ENCODE data around the gene ZNF487. TPM values are rescaled to one million over a fixed set of nuclear protein-coding genes. Genes with fewer than 3 reads are reported as not detected.

Gene ZNF487
- total RNA-seq, 1 donor from 2014 or later: 7.1 TPM

DNA sequence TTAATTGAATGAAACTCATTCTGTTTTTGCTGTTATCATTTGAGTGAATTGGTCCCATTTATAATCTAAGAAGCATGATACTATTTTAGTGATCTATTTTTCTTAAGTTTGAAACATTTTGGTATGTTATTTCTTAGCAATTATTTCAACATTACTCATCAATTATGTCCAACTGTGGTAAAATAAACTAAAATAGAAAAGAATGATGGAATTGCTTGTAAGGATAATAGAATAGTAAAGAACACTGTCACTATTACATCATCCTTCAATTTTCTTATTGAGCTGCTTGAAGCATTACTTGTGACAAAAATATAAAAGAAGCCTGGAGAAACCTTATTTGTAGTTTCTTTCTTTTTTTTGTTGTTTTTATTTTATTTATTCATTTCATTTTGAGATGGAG lies 42.4 kb downstream of the ZNF487 start:
- Mint-ChIP-seq H3K9me3 (ENCODE audit: low read depth) (peaks cover 16% of the 10 kb centered on the region), H3K27ac (no peak overlapping the region), H3K27me3 (no peaks in the 10 kb centered on the region), H3K36me3 (ENCODE audit: insufficient read depth) (peaks cover 17% of the 10 kb centered on the region), H3K4me3 (ENCODE audit: low read depth) (no peak overlapping the region), H3K4me1 (ENCODE audit: low read depth) (no peaks in the 10 kb centered on the region)
- TF ChIP-seq, protein P1, sequence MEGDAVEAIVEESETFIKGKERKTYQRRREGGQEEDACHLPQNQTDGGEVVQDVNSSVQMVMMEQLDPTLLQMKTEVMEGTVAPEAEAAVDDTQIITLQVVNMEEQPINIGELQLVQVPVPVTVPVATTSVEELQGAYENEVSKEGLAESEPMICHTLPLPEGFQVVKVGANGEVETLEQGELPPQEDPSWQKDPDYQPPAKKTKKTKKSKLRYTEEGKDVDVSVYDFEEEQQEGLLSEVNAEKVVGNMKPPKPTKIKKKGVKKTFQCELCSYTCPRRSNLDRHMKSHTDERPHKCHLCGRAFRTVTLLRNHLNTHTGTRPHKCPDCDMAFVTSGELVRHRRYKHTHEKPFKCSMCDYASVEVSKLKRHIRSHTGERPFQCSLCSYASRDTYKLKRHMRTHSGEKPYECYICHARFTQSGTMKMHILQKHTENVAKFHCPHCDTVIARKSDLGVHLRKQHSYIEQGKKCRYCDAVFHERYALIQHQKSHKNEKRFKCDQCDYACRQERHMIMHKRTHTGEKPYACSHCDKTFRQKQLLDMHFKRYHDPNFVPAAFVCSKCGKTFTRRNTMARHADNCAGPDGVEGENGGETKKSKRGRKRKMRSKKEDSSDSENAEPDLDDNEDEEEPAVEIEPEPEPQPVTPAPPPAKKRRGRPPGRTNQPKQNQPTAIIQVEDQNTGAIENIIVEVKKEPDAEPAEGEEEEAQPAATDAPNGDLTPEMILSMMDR (IDR thresholded peaks at IDR 0.05; ENCODE audit: unreplicated experiment): no peak
- no peak for DNase-seq (ENCODE audit: low spot score, unreplicated experiment)

DNA sequence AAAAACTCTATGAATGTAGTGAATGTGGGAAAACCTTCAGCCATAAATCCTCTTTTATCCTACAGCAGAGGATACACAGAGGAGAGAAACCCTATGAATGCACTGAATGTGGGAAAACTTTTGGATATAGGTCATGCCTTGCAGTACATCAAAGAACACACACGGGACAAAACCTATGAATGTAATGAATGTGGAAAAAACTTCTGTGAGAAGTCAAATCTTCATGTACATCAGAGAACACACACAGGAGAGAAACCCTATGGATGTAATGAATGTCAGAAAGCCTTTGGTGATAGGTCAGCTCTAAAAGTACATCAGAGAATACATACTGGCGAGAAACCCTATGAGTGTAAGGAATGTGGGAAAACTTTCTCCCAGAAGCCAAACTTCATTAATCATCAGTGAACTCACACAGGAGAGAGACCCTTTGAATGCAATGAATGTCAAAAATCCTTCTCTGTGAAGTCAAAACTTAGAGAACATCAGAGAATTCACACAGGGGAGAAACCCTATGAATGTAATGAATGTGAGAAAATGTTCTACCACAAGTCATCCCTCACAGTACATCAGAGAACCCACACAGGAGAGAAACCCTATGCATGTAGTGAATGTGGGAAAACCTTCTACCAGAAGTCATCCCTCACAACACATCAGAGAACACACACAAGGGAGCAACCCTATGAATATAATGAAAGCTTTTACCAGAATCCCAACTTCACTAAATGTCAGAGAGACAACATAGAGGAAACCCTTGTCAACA lies 45.6 kb downstream of the ZNF487 start:
- Mint-ChIP-seq H3K9me3 (ENCODE audit: low read depth) (peaks cover 31% of the 10 kb centered on the region), H3K36me3 (ENCODE audit: insufficient read depth) (peaks cover 23% of the 10 kb centered on the region), H3K4me1 (ENCODE audit: low read depth) (no peaks in the 10 kb centered on the region), H3K27me3 (no peaks in the 10 kb centered on the region), H3K27ac (no peak overlapping the region), H3K4me3 (ENCODE audit: low read depth) (no peak overlapping the region)
- TF ChIP-seq, protein P1 (IDR thresholded peaks at IDR 0.05; ENCODE audit: unreplicated experiment): no peak
- DNase-seq (ENCODE audit: low spot score, unreplicated experiment): no peak

DNA sequence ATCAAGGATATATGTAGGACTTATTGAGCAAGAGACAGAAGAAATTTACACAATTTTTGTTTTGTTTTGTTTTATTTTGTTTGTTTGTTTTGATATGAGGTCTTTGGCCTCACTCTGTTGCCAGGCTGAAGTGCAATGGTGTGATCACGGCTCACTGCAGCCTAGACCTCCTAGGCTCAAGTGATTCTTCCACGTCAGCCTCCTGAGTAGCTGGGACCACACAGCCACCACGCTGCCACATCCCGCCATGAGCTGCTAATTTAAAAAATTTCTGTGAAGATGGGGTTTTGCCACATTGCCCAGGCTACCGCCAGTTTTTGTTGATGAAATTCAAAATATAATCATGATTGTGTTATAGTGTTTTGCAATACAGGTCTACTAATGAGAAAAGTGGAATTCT lies 54.9 kb downstream of the ZNF487 start:
- no peaks in the 10 kb centered on the region for H3K4me1 Mint-ChIP-seq (ENCODE audit: low read depth)
- H3K27me3 Mint-ChIP-seq: no peaks in the 10 kb centered on the region
- no peak overlapping the region for H3K27ac Mint-ChIP-seq
- DNase-seq (ENCODE audit: low spot score, unreplicated experiment): no peak
- no peaks in the 10 kb centered on the region for H3K36me3 Mint-ChIP-seq (ENCODE audit: insufficient read depth)
- H3K4me3 Mint-ChIP-seq (ENCODE audit: low read depth): no peak overlapping the region
- peaks cover 11% of the 10 kb centered on the region for H3K9me3 Mint-ChIP-seq (ENCODE audit: low read depth)
- TF ChIP-seq, protein P1 (IDR thresholded peaks at IDR 0.05; ENCODE audit: unreplicated experiment): no peak

DNA sequence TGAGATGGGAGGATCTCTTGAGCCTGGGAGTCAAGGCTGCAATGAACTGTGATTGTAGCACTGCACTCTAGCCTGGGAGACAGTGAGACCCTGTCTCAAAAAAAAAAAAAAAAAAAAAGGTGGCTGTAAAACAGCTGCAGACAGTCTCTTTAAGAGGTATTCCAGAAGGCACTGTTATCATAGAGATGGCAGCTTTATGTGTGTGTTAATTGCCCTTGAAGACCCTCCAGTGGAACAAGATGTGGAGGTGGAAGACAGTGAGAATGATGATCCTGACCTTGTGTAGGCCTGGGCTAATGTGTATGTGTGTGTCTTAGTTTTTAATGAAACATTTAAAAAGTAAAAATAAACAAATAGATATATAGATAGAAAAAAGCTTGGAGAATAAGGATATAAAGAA lies 66.0 kb downstream of the ZNF487 start:
- H3K4me1 Mint-ChIP-seq (ENCODE audit: low read depth): no peaks in the 10 kb centered on the region
- H3K4me3 Mint-ChIP-seq (ENCODE audit: low read depth): no peak overlapping the region

DNA sequence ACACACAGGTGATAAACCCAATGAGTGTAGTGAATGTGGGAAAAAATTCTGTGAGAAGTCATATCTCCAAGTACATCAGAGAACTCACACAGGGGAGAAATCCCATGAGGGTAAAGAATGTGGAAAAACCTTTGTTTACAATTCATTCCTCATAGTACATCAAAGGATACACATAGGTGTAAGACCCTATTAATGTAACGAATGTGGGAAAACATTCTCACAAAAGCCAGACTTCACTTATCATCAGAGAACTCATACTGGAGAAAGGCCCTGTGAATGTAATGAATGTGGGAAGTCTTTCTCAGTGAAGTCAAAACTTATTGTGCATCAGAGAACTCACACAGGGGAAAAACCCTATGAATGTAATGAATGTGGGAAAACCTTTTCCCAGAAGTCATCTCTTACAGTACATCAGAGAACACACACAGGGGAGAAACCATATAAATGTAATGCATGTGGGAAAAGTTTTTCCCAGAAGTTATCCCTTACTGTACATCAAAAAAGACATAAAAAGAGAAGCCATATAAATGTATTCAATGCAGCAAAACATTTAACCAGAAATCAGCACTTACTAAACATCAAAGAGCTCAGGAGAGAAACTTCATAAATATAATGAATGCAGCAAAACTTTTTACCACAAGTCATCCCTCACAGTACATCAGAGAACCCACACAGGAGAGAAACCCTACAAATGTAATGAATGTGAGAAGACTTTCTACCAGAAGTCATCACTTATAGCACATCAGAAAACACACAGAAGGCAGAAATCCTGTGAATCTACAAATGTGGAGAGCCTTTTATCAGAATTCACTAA lies 87.7 kb downstream of the ZNF487 start:
- TF ChIP-seq, protein P1 (IDR thresholded peaks at IDR 0.05; ENCODE audit: unreplicated experiment): no peak
- no peak for DNase-seq (ENCODE audit: low spot score, unreplicated experiment)
- H3K27me3 Mint-ChIP-seq: no peaks in the 10 kb centered on the region
- H3K4me3 Mint-ChIP-seq (ENCODE audit: low read depth): no peak overlapping the region
- no peak overlapping the region for H3K27ac Mint-ChIP-seq
- H3K36me3 Mint-ChIP-seq (ENCODE audit: insufficient read depth): peaks cover 3% of the 10 kb centered on the region
- H3K9me3 Mint-ChIP-seq (ENCODE audit: low read depth): peaks cover 63% of the 10 kb centered on the region
- no peaks in the 10 kb centered on the region for H3K4me1 Mint-ChIP-seq (ENCODE audit: low read depth)

More for the DNA sequence above, 66.0 kb downstream of the ZNF487 start:
- H3K27ac Mint-ChIP-seq: no peak overlapping the region
- H3K27me3 Mint-ChIP-seq: no peaks in the 10 kb centered on the region
- no peaks in the 10 kb centered on the region for H3K36me3 Mint-ChIP-seq (ENCODE audit: insufficient read depth)
- DNase-seq (ENCODE audit: low spot score, unreplicated experiment): no peak
- H3K9me3 Mint-ChIP-seq (ENCODE audit: low read depth): no peaks in the 10 kb centered on the region
- TF ChIP-seq, protein P1 (IDR thresholded peaks at IDR 0.05; ENCODE audit: unreplicated experiment): no peak

All from progenitor cell of endocrine pancreas (in vitro differentiated cells).